Sigmoid colon (tissue), 4 donors: ENCODE data around the gene OR6F1.

Experiments
- EP300 ChIP-seq, 4 donors: sonication (generic); formaldehyde crosslinking; IDR thresholded peaks; one replicate each; pipeline ENCODE4 v1.6.1; 2017; ENCODE audit warnings: antibody characterized with exemption in 4 of 4
- TF ChIP-seq, protein P1 (sequence below), 4 experiments: fragments of 450-650 bp in 3 of 4; fragments of 200-600 bp in 1 of 4; IDR thresholded peaks; one replicate each; pipeline ENCODE4 v1.5.1; 2016 to 2019; ENCODE audit warnings: antibody characterized with exemption in 4 of 4, mild to moderate bottlenecking in 3 of 4, moderate library complexity in 2 of 4

GRCh38 chr1:247741756-247742155, 25.3 kb upstream of the OR6F1 start:
- TF ChIP-seq EP300 (IDR thresholded peaks at IDR 0.05): no peak
- TF ChIP-seq, protein P1, sequence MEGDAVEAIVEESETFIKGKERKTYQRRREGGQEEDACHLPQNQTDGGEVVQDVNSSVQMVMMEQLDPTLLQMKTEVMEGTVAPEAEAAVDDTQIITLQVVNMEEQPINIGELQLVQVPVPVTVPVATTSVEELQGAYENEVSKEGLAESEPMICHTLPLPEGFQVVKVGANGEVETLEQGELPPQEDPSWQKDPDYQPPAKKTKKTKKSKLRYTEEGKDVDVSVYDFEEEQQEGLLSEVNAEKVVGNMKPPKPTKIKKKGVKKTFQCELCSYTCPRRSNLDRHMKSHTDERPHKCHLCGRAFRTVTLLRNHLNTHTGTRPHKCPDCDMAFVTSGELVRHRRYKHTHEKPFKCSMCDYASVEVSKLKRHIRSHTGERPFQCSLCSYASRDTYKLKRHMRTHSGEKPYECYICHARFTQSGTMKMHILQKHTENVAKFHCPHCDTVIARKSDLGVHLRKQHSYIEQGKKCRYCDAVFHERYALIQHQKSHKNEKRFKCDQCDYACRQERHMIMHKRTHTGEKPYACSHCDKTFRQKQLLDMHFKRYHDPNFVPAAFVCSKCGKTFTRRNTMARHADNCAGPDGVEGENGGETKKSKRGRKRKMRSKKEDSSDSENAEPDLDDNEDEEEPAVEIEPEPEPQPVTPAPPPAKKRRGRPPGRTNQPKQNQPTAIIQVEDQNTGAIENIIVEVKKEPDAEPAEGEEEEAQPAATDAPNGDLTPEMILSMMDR (IDR thresholded peaks at IDR 0.05): no peak
